ENCODE results near the gene CGRRF1.

The CGRRF1 gene, protein sequence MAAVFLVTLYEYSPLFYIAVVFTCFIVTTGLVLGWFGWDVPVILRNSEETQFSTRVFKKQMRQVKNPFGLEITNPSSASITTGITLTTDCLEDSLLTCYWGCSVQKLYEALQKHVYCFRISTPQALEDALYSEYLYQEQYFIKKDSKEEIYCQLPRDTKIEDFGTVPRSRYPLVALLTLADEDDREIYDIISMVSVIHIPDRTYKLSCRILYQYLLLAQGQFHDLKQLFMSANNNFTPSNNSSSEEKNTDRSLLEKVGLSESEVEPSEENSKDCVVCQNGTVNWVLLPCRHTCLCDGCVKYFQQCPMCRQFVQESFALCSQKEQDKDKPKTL

GRCh38 chr14:54509546-54510501, at the start of gene CGRRF1:
TSS of gene CGRRF1 (plus strand) at chr14:54509906. CDS start at chr14:54509960, 54 bp downstream.
- peak; percentile 98 to 99 for DNase-seq

DNA sequence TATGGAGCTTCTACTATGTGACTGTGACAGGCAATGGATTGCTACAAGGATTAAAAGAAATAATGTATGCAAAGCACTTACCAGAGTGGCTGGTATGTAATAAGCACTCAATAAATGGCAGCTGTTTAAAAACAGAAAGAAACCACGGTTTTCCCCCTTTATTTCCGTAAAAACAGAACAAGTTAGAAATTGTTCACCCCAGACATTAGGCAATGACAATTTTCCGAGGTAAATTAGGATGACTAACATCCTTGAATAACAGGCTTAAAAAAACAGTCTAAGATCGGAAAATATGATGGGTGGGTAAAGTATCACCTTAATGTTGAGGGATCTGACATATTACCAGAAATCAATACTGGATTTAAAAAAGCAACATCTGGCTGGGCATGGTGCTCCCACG, 47.7 kb upstream of the CGRRF1 start:
- no peak for DNase-seq

DNA sequence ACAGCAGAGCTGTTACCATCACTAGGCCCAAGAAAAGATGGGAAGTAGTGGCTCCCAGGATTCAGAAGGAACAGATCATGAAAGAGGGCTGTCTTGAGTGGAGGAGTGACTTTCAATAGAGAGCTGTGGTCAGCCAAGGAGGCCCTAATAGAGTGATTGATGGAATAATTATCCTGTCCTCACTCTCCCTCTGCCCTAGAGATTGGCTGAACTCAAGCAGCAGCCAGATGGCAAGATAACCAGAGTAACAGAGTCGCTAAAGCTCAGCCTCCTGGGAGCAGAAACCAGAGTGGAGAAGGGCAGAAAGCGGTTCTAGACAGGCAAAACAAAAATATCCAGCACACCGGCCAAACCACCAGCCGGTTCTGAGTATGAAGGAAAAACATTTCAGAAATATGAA, 44.1 kb upstream of the CGRRF1 start:
- DNase-seq: no peak

DNA sequence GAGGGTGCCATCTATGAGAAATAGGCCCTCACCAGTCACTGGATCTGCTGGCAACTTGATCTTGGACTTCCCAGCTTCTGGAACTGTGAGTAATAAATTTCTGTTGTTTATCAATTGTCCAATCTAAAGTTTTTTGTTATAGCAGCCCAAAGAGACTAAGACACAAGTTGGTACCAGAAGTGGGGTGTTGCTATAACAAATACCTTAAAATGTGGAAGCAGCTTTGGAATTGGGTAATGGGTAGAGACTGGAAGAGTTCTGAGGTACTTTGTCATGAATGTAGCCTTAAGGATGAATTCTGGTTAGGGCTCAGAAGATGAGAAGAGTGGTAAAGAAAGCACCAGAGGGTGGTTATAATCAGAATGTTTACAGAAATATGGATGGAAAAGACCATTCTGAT, 42.4 kb upstream of the CGRRF1 start:
- no peak for DNase-seq

DNA sequence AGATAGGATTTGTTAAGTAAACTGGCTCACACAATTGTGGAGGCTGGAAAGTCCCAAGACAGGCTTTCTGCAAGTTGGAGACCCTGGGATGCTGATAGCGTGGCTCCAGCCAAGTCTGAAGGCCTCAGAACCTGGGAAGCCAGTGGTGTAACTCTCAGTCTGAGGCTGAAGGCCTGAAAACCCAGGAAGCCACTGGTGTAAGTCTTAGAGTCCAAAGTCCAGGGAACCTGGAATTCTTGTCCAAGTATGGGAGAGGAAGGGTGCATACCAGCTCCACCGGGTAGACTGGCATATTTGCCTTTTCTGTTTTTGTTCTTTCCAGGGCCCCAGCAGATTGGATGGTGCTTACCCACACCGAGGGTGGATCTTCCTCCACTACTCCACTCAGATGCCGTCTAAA, 39.0 kb upstream of the CGRRF1 start:
- DNase-seq: no peak

- DNase-seq: no peak
Observed at GRCh38 chr14:54471641-54472040, 38.1 kb upstream of the CGRRF1 start.

- DNase-seq: no peak
Observed at GRCh38 chr14:54472315-54472714, 37.4 kb upstream of the CGRRF1 start.

GRCh38 chr14:54474232-54474793, 35.4 kb upstream of the CGRRF1 start:
- DNase-seq: no peak

GRCh38 chr14:54475187-54475899, 34.4 kb upstream of the CGRRF1 start:
- DNase-seq: no peak

DNA sequence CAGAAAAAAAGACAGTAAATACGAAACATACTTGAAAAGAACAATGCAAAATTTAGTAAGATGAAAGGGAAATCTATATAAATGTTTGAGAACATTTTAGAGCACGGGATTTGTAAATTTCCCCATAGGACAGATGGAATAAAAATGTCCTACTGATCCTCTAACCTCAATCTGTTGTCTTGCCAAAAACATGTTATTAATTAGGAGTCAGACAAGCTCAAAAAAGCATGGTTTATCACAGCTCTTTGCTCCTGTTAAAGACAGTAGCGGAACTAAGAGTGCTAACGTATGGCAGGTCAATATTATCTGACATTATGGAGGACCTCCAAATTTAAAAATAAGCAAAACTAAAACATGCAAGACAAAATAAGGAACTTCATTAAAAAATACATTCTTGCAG, 33.8 kb upstream of the CGRRF1 start:
- DNase-seq: no peak

GRCh38 chr14:54478636-54479215, 31.0 kb upstream of the CGRRF1 start:
- no peak for DNase-seq

DNA sequence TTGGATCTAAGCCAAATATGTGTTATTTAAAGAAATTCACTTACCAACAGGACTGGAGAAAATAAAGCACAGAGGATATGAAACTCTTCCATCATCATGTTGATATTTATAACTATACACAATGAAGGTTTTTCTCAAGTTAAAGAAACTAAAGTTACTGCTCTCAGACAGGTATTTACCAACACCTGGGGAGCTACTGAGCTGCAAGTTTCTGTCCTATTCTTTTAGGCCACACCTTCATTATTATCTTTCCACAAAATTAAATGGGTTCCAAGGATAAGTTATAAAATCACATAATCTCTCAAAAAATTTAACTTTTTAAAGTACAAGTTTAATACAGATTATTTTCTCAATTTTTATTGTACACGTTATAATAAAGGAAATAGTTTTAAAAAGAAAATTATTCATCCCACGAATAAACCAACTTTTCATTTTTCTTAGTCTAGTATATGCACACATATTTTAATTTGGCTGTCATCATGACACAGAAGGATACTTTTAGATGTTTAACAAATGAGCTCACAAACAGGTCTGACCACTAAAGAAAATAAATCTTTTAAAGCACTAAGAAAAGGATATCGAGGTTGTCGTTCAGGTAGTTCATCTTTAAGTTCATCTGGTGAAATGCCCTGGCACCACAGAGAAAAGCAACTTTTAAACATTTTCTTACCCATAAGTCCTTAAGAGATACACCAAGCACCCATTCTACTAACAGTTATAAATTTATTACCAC, 28.7 kb upstream of the CGRRF1 start:
- no peak for DNase-seq

GRCh38 chr14:54481695-54482094, 28.0 kb upstream of the CGRRF1 start:
- no peak for DNase-seq

- DNase-seq: no peak
Observed at GRCh38 chr14:54483073-54483745, 26.5 kb upstream of the CGRRF1 start.

- DNase-seq: no peak
Observed at GRCh38 chr14:54483846-54484245, 25.9 kb upstream of the CGRRF1 start.

- DNase-seq: no peak
Observed at GRCh38 chr14:54486685-54487084, 23.0 kb upstream of the CGRRF1 start.

DNA sequence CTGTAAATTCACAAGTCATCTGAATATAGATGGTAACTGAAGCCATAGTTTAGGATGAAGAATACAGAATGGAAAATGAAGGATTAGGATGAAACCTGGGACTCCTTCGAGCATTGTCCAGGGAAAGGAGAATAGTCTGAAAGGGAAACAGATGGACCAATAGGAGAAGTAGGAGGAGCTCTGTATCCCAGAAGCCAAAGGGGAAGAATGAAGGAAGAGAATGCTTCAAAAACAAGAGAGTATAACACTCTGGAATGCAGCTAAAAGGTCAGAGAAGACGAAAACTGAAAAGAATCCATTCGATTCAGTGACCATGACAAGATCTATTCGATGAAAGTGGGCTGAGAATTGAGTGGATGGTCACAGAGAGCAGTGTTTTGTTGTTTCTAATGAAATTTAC, 21.9 kb upstream of the CGRRF1 start:
- no peak for DNase-seq

DNA sequence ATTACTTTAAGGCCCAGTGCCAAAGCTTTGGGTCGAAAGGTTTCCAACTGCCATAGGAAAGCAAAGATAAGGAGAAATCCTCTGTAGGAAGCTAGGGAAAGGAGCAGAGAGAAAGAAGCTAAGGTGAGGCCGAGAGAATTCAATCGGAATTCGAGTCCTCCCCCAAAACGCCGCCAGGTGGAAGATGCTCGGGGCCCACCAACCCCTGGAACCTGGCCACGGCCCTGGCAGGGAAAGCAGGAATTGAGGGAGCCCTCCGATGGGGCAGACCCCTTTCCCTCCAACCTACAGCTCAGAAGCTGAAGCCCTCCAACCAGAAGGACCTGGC, 21.4 kb upstream of the CGRRF1 start:
- DNase-seq: peak in 1 of 2 donors; percentile 47

DNA sequence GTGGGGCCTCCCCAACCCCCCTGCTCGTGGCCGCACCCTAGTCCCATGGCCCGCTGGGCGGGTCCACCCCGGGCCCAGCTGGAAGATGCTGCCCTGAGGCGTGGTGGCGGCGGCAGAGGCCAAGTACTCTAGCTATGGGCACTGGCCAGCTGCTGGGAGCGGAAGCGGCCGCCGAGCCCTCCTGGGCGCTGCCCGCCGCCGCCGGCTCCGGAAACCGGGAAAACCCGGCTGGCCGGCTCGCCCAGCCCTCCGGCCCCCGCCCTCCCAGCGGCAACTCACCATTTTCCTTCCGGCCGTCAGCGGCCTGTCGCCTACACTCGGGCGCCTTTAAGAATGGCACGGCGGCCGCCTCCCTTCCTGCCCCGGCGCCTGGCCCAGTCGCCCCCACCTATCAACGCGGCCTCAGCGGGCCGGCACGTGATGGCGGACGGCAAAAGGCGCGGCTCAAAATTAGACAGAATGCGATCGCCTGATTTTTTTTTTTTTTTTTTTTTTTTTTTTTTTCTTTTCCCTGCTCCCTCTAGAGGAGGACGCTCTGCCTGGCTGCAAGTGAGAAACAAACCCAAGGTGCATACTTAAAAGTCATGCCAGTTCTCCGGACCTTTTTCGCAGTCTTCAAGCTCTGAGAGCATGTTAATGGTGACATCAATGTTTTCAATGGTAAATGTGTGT, 20.9 kb upstream of the CGRRF1 start, which contains the start of gene GMFB:
TSS of gene GMFB (minus strand) at position 335 of the 672 bp plus-strand sequence. CDS start at position 282, 53 bp downstream.
- DNase-seq: peak; percentile 90

- DNase-seq: peak in 1 of 2 donors; percentile 10
Observed at GRCh38 chr14:54489318-54489683, 20.4 kb upstream of the CGRRF1 start.
